SK-N-MC (cell line): Measurements from ENCODE around the gene SECTM1.
A peak's percentile ranks its signal among the peaks of the same experiment; 100 is the strongest.

Experiments
- DNase-seq: peaks from one replicate; pipeline ENCODE4 v3.0.0-alpha.2; 2011; ENCODE audit warnings: low read depth, low spot score
- H3K27ac ChIP-seq: fragments of 200-600 bp; sonication (generic); 2 replicates; pipeline ENCODE4 v1.5.1; 2016; ENCODE audit warnings: mixed run types
- H3K36me3 ChIP-seq: fragments of 200-600 bp; sonication (generic); 2 replicates; pipeline ENCODE4 v1.6.1; 2017; ENCODE audit warnings: antibody characterized with exemption, low read length, mixed read lengths; ENCODE audit not compliant: insufficient read depth
- H3K4me3 ChIP-seq: fragments of 200-600 bp; sonication (generic); 2 replicates; pipeline ENCODE4 v1.5.1; 2016
- H3K9ac ChIP-seq: fragments of 200-600 bp; sonication (generic); 2 replicates; pipeline ENCODE4 v1.8.0; 2017; ENCODE audit warnings: mixed run types, mixed read lengths; ENCODE audit not compliant: insufficient read length
- H3K9me3 ChIP-seq: fragments of 200-600 bp; sonication (generic); 2 replicates; pipeline ENCODE4 v1.6.1; 2017; ENCODE audit warnings: low read depth, mild to moderate bottlenecking, antibody characterized with exemption, low read length, moderate library complexity, mixed read lengths
- EZH2 ChIP-seq: fragments of 200-600 bp; sonication (generic); IDR thresholded peaks from one replicate; pipeline ENCODE4 v1.6.1; 2017; ENCODE audit warnings: antibody characterized with exemption
- FOXP2 ChIP-seq: optimal IDR thresholded peaks from 2 replicates; pipeline ENCODE3; 2011; ENCODE audit warnings: mild to moderate bottlenecking, moderate library complexity; ENCODE audit not compliant: insufficient read depth; ENCODE audit errors: extremely low read length, control extremely low read depth
- POLR2AphosphoS5 ChIP-seq: IDR thresholded peaks from 2 replicates; pipeline ENCODE4 v1.6.1; 2012; ENCODE audit warnings: mild to moderate bottlenecking, low read depth, low read length, borderline replicate concordance

The SECTM1 gene

DNA sequence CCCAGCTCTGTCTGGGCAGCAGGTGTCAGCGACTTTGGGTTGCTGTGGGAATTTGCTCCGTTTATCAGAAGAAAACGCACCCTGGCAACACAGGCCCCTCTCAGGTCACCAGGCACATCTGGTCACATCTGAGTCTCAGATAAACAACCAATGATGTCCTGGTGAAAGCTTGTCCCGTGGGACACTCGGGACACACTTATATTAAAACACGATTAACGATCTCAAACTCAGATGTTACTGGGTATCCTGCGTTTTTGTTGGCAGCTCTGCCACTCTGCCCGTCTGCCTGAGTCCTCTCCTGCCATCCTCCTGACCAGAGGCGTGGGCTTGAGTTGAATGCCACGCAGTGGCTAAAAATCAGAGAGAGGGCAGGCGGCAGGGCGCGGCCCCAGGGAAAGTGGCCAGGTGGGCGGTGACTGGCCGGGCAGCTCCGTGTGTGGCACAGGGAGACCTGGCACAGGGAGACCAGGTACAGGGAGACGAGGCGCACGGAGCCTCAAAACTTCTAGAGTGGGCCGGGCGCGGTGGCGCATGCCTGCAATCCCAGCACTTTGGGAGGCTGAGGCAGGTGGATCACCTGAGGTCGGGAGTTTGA is 2.1 kb downstream of the SECTM1 start:
- no peak for TF ChIP-seq POLR2AphosphoS5
- no peak for TF ChIP-seq EZH2
- TF ChIP-seq FOXP2: no peak
- H3K4me3 ChIP-seq: no peak overlapping the region

GRCh38 chr17:82330322-82331239 is 3.0 kb downstream of the SECTM1 start:
- Histone ChIP-seq H3K9ac (no peak overlapping the region), H3K36me3 (no peaks in the 10 kb centered on the region), H3K27ac (no peak overlapping the region), H3K9me3 (no peaks in the 10 kb centered on the region), H3K4me3 (peak overlapping the region; percentile 28; the same call in 1 of the 2 replicates)
- no peak for DNase-seq
- no peak for TF ChIP-seq FOXP2
- no peak for TF ChIP-seq POLR2AphosphoS5
- no peak for TF ChIP-seq EZH2

More for the DNA sequence above, 2.1 kb downstream of the SECTM1 start:
- Histone ChIP-seq H3K27ac (no peak overlapping the region), H3K9me3 (no peaks in the 10 kb centered on the region), H3K9ac (no peak overlapping the region), H3K36me3 (no peaks in the 10 kb centered on the region)
- DNase-seq: no peak

DNA sequence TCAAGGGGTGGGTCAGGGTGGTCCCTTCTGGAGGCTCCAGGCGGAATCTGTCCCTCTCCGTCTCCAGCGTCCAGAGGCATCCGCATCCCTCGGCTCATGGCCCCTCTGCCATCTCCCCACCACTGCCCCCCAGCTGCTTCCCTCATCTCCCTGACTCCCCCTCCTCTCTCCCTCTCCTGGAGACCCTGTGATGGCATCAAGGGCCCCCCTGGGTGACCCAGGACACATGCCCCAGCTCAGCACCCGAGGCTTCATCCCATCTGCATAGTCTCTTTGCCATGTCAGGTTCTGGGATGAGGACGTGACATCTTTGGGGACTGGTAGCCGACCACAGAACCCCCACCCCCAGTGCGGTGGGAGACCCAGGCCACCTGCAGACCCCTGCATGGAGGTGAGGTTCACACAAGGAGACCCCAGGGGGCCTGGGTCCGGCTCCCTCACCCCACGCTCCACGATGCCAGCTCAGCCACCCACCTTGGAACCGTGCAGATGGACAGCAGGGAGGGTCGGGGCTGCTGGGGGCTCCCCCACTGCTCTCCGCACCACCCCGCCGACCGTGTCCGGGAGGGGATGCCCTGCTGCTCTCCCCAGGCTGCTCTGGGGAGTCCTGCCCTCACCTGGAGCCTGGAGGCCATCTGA is 3.8 kb downstream of the SECTM1 start:
- DNase-seq: no peak
- H3K4me3 ChIP-seq: no peak overlapping the region
- no peak overlapping the region for H3K9ac ChIP-seq
- TF ChIP-seq EZH2 (no peak), FOXP2 (no peak), POLR2AphosphoS5 (no peak)
- H3K36me3 ChIP-seq: no peaks in the 10 kb centered on the region
- no peak overlapping the region for H3K27ac ChIP-seq
- no peaks in the 10 kb centered on the region for H3K9me3 ChIP-seq

- no peaks in the 10 kb centered on the region for H3K36me3 ChIP-seq
- no peaks in the 10 kb centered on the region for H3K9me3 ChIP-seq
- TF ChIP-seq EZH2 (no peak), FOXP2 (no peak), POLR2AphosphoS5 (no peak)
- no peak overlapping the region for H3K4me3 ChIP-seq
- H3K9ac ChIP-seq: no peak overlapping the region
- DNase-seq: no peak
- H3K27ac ChIP-seq: no peak overlapping the region
Observed at GRCh38 chr17:82328994-82329507, 4.5 kb downstream of the SECTM1 start.

DNA sequence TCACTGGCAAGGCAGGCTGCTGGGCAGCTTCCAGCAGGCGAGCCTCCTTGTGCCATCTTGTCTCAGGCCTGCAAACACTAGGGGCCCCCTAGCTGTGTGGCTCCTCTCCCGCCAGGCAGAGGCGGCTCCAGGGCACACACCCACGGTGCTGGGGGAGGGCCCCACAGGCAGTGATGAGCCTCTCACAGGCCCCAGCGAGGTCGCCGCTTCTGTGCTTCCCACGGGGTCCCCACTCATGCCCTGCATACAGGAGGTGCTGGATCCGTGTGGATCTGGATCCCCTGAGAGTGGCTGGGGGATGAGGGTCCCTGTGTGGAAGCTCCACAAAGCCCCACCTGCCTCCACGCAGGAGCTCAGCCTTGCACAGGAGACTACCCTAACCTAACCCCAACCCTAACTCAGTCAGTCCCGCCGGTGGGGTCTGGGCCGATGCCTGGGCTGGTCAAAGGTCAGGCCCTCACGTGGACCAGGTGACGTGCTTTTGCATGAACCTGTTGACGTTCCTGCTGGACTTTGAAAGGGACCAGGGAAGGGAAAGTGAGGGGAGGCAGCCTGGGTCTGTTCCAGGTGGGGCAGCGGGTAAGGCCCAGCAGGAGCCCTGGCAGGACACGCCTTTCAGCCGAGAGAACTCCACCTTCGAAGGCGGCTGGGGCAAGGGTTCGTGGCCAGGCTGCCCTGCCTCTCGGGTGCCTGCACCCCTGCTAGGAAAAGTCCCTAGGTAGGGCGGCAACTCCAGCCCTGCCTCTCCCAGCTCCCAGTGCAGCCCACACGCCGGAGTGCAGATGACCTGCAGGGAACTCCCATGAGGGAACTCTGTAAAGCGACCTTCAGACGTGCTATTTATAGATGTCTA is 5.2 kb downstream of the SECTM1 start:
- H3K4me3 ChIP-seq: no peak overlapping the region
- DNase-seq: no peak
- no peaks in the 10 kb centered on the region for H3K36me3 ChIP-seq
- no peak overlapping the region for H3K27ac ChIP-seq
- TF ChIP-seq POLR2AphosphoS5 (no peak), FOXP2 (no peak), EZH2 (no peak)
- no peaks in the 10 kb centered on the region for H3K9me3 ChIP-seq
- no peak overlapping the region for H3K9ac ChIP-seq

- Histone ChIP-seq H3K9me3 (no peaks in the 10 kb centered on the region), H3K36me3 (no peaks in the 10 kb centered on the region), H3K9ac (no peak overlapping the region), H3K27ac (no peak overlapping the region), H3K4me3 (no peak overlapping the region)
- DNase-seq: no peak
- TF ChIP-seq EZH2: no peak
- no peak for TF ChIP-seq POLR2AphosphoS5
- TF ChIP-seq FOXP2: no peak
Observed at GRCh38 chr17:82327757-82328140, 5.8 kb downstream of the SECTM1 start.

DNA sequence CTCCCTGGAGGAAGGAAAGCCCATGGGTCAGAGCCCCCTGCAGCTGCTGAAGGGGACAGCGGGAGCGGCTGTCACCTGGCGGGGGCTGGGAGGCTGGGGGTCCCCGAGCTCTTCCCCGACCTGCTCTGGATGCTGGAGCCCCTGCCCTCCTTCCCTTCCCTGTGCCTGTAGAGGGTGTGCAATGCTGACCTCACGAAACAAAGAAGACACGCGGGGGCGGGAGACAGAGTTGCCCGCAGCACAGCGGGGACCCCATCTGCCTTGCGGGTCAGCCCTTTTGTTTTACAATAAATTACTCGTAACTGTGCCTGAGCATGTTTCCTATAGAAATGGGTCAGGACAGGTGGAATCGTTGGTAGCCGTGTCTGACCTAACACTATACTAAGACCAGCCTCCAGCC is 6.3 kb downstream of the SECTM1 start:
- Histone ChIP-seq H3K27ac (no peak overlapping the region), H3K4me3 (no peak overlapping the region), H3K9ac (no peak overlapping the region), H3K36me3 (no peaks in the 10 kb centered on the region), H3K9me3 (no peaks in the 10 kb centered on the region)
- DNase-seq: no peak
- no peak for TF ChIP-seq FOXP2
- TF ChIP-seq POLR2AphosphoS5: no peak
- no peak for TF ChIP-seq EZH2
